SK-N-SH treated with all-trans-retinoic acid at 6 μM for 48 hours (cell line): ENCODE data around the gene RASGEF1C.

ENCODE experiments used
- ATAC-seq: fragments of 200-7000 bp; cut with Tn5 transposase; 3 replicates; pipeline ENCODE4 v1.9.1; 2020; ENCODE audit warnings: mild to moderate bottlenecking, moderate library complexity
- ARNTL ChIP-seq: fragments of 450-650 bp; formaldehyde crosslinking; IDR thresholded peaks from 2 replicates; pipeline ENCODE4 v1.5.0; 2020; ENCODE audit warnings: low read depth, mild to moderate bottlenecking, moderate library complexity, borderline replicate concordance
- CSDC2 ChIP-seq: fragments of 250-450 bp; sonication (Bioruptor Pico); IDR thresholded peaks from 2 replicates; pipeline ENCODE4 v1.5.0; 2020; ENCODE audit warnings: mild to moderate bottlenecking, moderate library complexity
- ESRRG ChIP-seq: fragments of 250-450 bp; sonication (Bioruptor Pico); IDR thresholded peaks from 2 replicates; pipeline ENCODE4 v1.6.1; 2021; ENCODE audit warnings: mild to moderate bottlenecking
- GLIS3 ChIP-seq: fragments of 250-450 bp; sonication (Bioruptor Pico); IDR thresholded peaks from 2 replicates; pipeline ENCODE4 v1.5.0; 2020; ENCODE audit warnings: mild to moderate bottlenecking, moderate library complexity
- ISL1 ChIP-seq: fragments of 250-450 bp; sonication (Bioruptor Pico); IDR thresholded peaks from 2 replicates; pipeline ENCODE4 v2.1.2; 2022; ENCODE audit warnings: mild to moderate bottlenecking, moderate library complexity
- OSR1 ChIP-seq: fragments of 250-450 bp; sonication (Bioruptor Pico); IDR thresholded peaks from 2 replicates; pipeline ENCODE4 v1.8.0; 2022; ENCODE audit warnings: moderate library complexity, mild to moderate bottlenecking, inconsistent platforms
- PPARA ChIP-seq: fragments of 250-450 bp; sonication (Bioruptor Pico); IDR thresholded peaks from 2 replicates; pipeline ENCODE4 v1.5.0; 2020; ENCODE audit warnings: mild to moderate bottlenecking, borderline replicate concordance
- RARB ChIP-seq: fragments of 250-450 bp; sonication (Bioruptor Pico); IDR thresholded peaks from 2 replicates; pipeline ENCODE4 v1.8.0; 2021; ENCODE audit warnings: mild to moderate bottlenecking, moderate library complexity
- SNAI2 ChIP-seq: fragments of 250-450 bp; sonication (Bioruptor Pico); IDR thresholded peaks from 2 replicates; pipeline ENCODE4 v1.5.0; 2020; ENCODE audit warnings: mild to moderate bottlenecking, moderate library complexity
- TOX ChIP-seq: fragments of 250-450 bp; sonication (Bioruptor Pico); IDR thresholded peaks from 2 replicates; pipeline ENCODE4 v1.8.0; 2021; ENCODE audit warnings: mild to moderate bottlenecking, moderate library complexity, borderline replicate concordance
- ZFP3 ChIP-seq: fragments of 250-450 bp; sonication (Bioruptor Pico); IDR thresholded peaks from 2 replicates; pipeline ENCODE4 v1.5.0; 2020; ENCODE audit warnings: mild to moderate bottlenecking, moderate library complexity
- ZFP30 ChIP-seq: fragments of 450-650 bp; formaldehyde crosslinking; IDR thresholded peaks from 2 replicates; pipeline ENCODE4 v1.5.0; 2022; ENCODE audit warnings: mild to moderate bottlenecking, moderate library complexity
- ZNF565 ChIP-seq: fragments of 450-650 bp; formaldehyde crosslinking; conservative IDR thresholded peaks from 2 replicates; pipeline ENCODE4 v1.5.0; 2020; ENCODE audit warnings: low read depth, mild to moderate bottlenecking, moderate library complexity
- ZNF70 ChIP-seq: fragments of 450-650 bp; formaldehyde crosslinking; IDR thresholded peaks from 2 replicates; pipeline ENCODE4 v1.5.0; 2020; ENCODE audit warnings: mild to moderate bottlenecking, moderate library complexity
- ZNF8 ChIP-seq: fragments of 450-650 bp; formaldehyde crosslinking; IDR thresholded peaks from 2 replicates; pipeline ENCODE4 v1.5.0; 2020; ENCODE audit warnings: mild to moderate bottlenecking, moderate library complexity
- TF ChIP-seq, protein P1 (sequence below): fragments of 250-450 bp; sonication (Bioruptor Pico); IDR thresholded peaks from 2 replicates; pipeline ENCODE4 v1.5.1; 2020; ENCODE audit warnings: low read depth, mild to moderate bottlenecking, moderate library complexity
- TF ChIP-seq, protein P2 (sequence below): fragments of 250-450 bp; sonication (Bioruptor Pico); IDR thresholded peaks from 2 replicates; pipeline ENCODE4 v1.5.1; 2021; ENCODE audit warnings: mild to moderate bottlenecking, moderate library complexity
- TF ChIP-seq, protein P3 (sequence below): fragments of 250-450 bp; sonication (Bioruptor Pico); IDR thresholded peaks from 2 replicates; pipeline ENCODE4 v1.5.0; 2020; ENCODE audit warnings: mild to moderate bottlenecking, moderate library complexity
- TF ChIP-seq, protein P4 (sequence below): fragments of 250-450 bp; sonication (Bioruptor Pico); IDR thresholded peaks from 2 replicates; pipeline ENCODE4 v1.8.0; 2021; ENCODE audit warnings: low read depth, mild to moderate bottlenecking, moderate library complexity, borderline replicate concordance

RASGEF1C gene

DNA sequence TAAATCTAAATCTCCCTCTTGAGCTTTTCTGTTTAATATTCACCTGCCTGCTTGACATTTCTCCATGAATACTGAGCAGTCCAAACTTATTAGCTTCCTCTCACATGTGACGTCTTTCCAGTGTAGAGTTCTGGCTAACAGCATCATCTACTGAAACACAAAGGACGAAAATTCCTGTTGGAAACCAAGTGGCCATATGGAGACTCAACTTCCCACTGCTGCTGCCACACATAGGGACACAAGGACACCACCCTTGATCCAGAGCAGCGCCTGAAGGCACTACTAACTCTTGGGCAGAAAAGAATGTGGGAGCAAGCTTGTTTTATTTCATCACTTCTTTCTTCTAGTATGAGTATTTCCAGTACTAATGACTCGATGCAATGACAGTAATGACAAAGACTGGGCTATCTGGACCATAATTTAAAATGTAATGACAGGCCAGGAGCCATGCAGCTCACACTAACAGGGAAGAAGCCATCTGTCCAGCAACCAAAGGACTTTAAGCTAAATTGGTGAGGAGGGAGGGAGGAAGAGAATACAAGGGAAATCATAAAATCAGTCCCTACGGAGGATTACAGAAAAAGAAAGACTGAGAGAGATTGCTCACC is 156.7 kb downstream of the RASGEF1C start:
- no peak for ATAC-seq
- TF ChIP-seq, protein P1, sequence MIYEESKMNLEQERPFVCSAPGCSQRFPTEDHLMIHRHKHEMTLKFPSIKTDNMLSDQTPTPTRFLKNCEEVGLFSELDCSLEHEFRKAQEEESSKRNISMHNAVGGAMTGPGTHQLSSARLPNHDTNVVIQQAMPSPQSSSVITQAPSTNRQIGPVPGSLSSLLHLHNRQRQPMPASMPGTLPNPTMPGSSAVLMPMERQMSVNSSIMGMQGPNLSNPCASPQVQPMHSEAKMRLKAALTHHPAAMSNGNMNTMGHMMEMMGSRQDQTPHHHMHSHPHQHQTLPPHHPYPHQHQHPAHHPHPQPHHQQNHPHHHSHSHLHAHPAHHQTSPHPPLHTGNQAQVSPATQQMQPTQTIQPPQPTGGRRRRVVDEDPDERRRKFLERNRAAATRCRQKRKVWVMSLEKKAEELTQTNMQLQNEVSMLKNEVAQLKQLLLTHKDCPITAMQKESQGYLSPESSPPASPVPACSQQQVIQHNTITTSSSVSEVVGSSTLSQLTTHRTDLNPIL (CRISPR knock-in tag): no peak
- TF ChIP-seq ZFP3 (CRISPR knock-in tag) (no peak), ARNTL (no peak), ZNF8 (no peak), ISL1 (CRISPR knock-in tag) (no peak), SNAI2 (CRISPR knock-in tag) (no peak), ZFP30 (CRISPR knock-in tag) (no peak), OSR1 (CRISPR knock-in tag) (no peak), PPARA (CRISPR knock-in tag) (no peak), CSDC2 (CRISPR knock-in tag) (no peak), GLIS3 (CRISPR knock-in tag) (no peak), TOX (CRISPR knock-in tag) (no peak), ZNF565 (CRISPR knock-in tag) (no peak), ZNF70 (CRISPR knock-in tag) (no peak), RARB (CRISPR knock-in tag) (no peak), ESRRG (CRISPR knock-in tag) (no peak)
- TF ChIP-seq, protein P2, sequence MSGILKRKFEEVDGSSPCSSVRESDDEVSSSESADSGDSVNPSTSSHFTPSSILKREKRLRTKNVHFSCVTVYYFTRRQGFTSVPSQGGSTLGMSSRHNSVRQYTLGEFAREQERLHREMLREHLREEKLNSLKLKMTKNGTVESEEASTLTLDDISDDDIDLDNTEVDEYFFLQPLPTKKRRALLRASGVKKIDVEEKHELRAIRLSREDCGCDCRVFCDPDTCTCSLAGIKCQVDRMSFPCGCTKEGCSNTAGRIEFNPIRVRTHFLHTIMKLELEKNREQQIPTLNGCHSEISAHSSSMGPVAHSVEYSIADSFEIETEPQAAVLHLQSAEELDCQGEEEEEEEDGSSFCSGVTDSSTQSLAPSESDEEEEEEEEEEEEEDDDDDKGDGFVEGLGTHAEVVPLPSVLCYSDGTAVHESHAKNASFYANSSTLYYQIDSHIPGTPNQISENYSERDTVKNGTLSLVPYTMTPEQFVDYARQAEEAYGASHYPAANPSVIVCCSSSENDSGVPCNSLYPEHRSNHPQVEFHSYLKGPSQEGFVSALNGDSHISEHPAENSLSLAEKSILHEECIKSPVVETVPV (CRISPR knock-in tag): no peak
- TF ChIP-seq, protein P3, sequence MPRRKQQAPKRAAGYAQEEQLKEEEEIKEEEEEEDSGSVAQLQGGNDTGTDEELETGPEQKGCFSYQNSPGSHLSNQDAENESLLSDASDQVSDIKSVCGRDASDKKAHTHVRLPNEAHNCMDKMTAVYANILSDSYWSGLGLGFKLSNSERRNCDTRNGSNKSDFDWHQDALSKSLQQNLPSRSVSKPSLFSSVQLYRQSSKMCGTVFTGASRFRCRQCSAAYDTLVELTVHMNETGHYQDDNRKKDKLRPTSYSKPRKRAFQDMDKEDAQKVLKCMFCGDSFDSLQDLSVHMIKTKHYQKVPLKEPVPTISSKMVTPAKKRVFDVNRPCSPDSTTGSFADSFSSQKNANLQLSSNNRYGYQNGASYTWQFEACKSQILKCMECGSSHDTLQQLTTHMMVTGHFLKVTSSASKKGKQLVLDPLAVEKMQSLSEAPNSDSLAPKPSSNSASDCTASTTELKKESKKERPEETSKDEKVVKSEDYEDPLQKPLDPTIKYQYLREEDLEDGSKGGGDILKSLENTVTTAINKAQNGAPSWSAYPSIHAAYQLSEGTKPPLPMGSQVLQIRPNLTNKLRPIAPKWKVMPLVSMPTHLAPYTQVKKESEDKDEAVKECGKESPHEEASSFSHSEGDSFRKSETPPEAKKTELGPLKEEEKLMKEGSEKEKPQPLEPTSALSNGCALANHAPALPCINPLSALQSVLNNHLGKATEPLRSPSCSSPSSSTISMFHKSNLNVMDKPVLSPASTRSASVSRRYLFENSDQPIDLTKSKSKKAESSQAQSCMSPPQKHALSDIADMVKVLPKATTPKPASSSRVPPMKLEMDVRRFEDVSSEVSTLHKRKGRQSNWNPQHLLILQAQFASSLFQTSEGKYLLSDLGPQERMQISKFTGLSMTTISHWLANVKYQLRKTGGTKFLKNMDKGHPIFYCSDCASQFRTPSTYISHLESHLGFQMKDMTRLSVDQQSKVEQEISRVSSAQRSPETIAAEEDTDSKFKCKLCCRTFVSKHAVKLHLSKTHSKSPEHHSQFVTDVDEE (CRISPR knock-in tag): no peak
- TF ChIP-seq, protein P4, sequence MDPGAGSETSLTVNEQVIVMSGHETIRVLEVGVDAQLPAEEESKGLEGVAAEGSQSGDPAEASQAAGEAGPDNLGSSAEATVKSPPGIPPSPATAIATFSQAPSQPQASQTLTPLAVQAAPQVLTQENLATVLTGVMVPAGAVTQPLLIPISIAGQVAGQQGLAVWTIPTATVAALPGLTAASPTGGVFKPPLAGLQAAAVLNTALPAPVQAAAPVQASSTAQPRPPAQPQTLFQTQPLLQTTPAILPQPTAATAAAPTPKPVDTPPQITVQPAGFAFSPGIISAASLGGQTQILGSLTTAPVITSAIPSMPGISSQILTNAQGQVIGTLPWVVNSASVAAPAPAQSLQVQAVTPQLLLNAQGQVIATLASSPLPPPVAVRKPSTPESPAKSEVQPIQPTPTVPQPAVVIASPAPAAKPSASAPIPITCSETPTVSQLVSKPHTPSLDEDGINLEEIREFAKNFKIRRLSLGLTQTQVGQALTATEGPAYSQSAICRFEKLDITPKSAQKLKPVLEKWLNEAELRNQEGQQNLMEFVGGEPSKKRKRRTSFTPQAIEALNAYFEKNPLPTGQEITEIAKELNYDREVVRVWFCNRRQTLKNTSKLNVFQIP (CRISPR knock-in tag): no peak
